H9 (cell line): ENCODE data around the gene KCNK16. TPM values are rescaled to one million over a fixed set of nuclear protein-coding genes. Genes with fewer than 3 reads are reported as not detected.

Source experiments
- DNase-seq: peaks from one replicate; pipeline ENCODE4 v3.0.0-alpha.2; 2017
- H2AFZ ChIP-seq: one replicate; pipeline ENCODE4 v1.6.1; 2013; ENCODE audit warnings: mild to moderate bottlenecking, low read length, control low read depth, moderate library complexity
- H2AK5ac ChIP-seq: 2 replicates; pipeline ENCODE4 v1.6.1; 2013; ENCODE audit warnings: low read length, control low read depth, mixed read lengths; ENCODE audit not compliant: insufficient read length
- H2BK120ac ChIP-seq: one replicate; pipeline ENCODE4 v1.6.1; 2013; ENCODE audit warnings: low read depth, mild to moderate bottlenecking, low read length, control low read depth, inconsistent platforms; ENCODE audit not compliant: poor library complexity, severe bottlenecking
- H2BK12ac ChIP-seq: 2 replicates; pipeline ENCODE4 v1.6.1; 2013; ENCODE audit warnings: low read length, control low read depth, mixed read lengths, low read depth; ENCODE audit not compliant: insufficient read length
- H2BK15ac ChIP-seq: 2 replicates; pipeline ENCODE4 v1.6.1; 2013; ENCODE audit warnings: low read depth, low read length, control low read depth
- H2BK20ac ChIP-seq: one replicate; pipeline ENCODE4 v1.6.1; 2013; ENCODE audit warnings: low read depth, mild to moderate bottlenecking, low read length, control low read depth, inconsistent platforms; ENCODE audit not compliant: poor library complexity, severe bottlenecking
- H2BK5ac ChIP-seq: 2 replicates; pipeline ENCODE4 v1.6.1; 2013; ENCODE audit warnings: low read length, control low read depth, mixed read lengths; ENCODE audit not compliant: insufficient read length
- H3K14ac ChIP-seq: 2 replicates; pipeline ENCODE4 v1.6.1; 2013; ENCODE audit warnings: low read length, control low read depth; ENCODE audit not compliant: insufficient read depth
- H3K18ac ChIP-seq: 2 replicates; pipeline ENCODE4 v1.6.1; 2013; ENCODE audit warnings: low read depth, mild to moderate bottlenecking, mixed read lengths, low read length, control low read depth; ENCODE audit not compliant: insufficient read length
- H3K23ac ChIP-seq: 2 replicates; pipeline ENCODE4 v1.6.1; 2013; ENCODE audit warnings: low read length, control low read depth, mixed read lengths, low read depth; ENCODE audit not compliant: insufficient read length
- H3K23me2 ChIP-seq: 2 replicates; pipeline ENCODE4 v1.6.1; 2013; ENCODE audit warnings: low read depth, mild to moderate bottlenecking, mixed read lengths, low read length, control low read depth; ENCODE audit not compliant: insufficient read length, poor library complexity, severe bottlenecking
- H3K27ac ChIP-seq: 2 replicates; pipeline ENCODE4 v1.5.1; 2013; ENCODE audit warnings: low read length, control low read depth, mixed read lengths, low read depth; ENCODE audit not compliant: insufficient read length
- H3K27me3 ChIP-seq: 2 replicates; pipeline ENCODE4 v1.6.1; 2013; ENCODE audit warnings: low read length, control low read depth, inconsistent platforms; ENCODE audit not compliant: insufficient read depth
- H3K4ac ChIP-seq: 2 replicates; pipeline ENCODE4 v1.6.1; 2013; ENCODE audit warnings: low read depth, mild to moderate bottlenecking, control low read depth, inconsistent platforms, low read length, moderate library complexity
- H3K4me1 ChIP-seq: 2 replicates; pipeline ENCODE4 v1.6.1; 2013; ENCODE audit warnings: low read length, control low read depth, inconsistent platforms; ENCODE audit not compliant: insufficient read depth
- H3K4me2 ChIP-seq: 2 replicates; pipeline ENCODE4 v1.6.1; 2013; ENCODE audit warnings: low read length, control low read depth, mixed read lengths; ENCODE audit not compliant: insufficient read length, insufficient read depth
- H3K56ac ChIP-seq: 2 replicates; pipeline ENCODE4 v1.6.1; 2013; ENCODE audit warnings: low read depth, mild to moderate bottlenecking, mixed read lengths, low read length, control low read depth; ENCODE audit not compliant: insufficient read length
- H3K79me1 ChIP-seq: 2 replicates; pipeline ENCODE4 v1.6.1; 2013; ENCODE audit warnings: low read depth, mild to moderate bottlenecking, moderate library complexity, low read length, control low read depth, inconsistent platforms; ENCODE audit not compliant: insufficient read depth, poor library complexity, severe bottlenecking
- H3K79me2 ChIP-seq: 2 replicates; pipeline ENCODE4 v1.6.1; 2013; ENCODE audit warnings: low read length, control low read depth, inconsistent platforms; ENCODE audit not compliant: insufficient read depth
- H3K9ac ChIP-seq: 2 replicates; pipeline ENCODE4 v1.6.1; 2013; ENCODE audit warnings: low read length, control low read depth, mixed read lengths; ENCODE audit not compliant: insufficient read length; ENCODE audit errors: extremely low read depth
- H3K9me3 ChIP-seq: one replicate; pipeline ENCODE4 v1.6.1; 2013; ENCODE audit warnings: low read depth, low read length, inconsistent platforms; ENCODE audit not compliant: control insufficient read depth
- H3T11ph ChIP-seq: one replicate; pipeline ENCODE4 v1.6.1; 2013; ENCODE audit warnings: mild to moderate bottlenecking, low read length, control low read depth, inconsistent platforms
- H4K20me1 ChIP-seq: one replicate; pipeline ENCODE4 v1.6.1; 2013; ENCODE audit not compliant: control insufficient read depth, insufficient read length, insufficient read depth
- H4K5ac ChIP-seq: 2 replicates; pipeline ENCODE4 v1.6.1; 2013; ENCODE audit warnings: low read depth, mild to moderate bottlenecking, mixed read lengths, low read length, control low read depth; ENCODE audit not compliant: insufficient read length
- H4K8ac ChIP-seq: replicated peaks from 2 replicates; pipeline ENCODE4 v1.6.1; 2013; ENCODE audit warnings: low read length, control low read depth, mixed read lengths, low read depth; ENCODE audit not compliant: insufficient read length
- H4K91ac ChIP-seq: 2 replicates; pipeline ENCODE4 v1.6.1; 2013; ENCODE audit warnings: low read depth, mild to moderate bottlenecking, moderate library complexity, mixed read lengths, low read length, control low read depth; ENCODE audit not compliant: insufficient read length
- H3K27ac Mint-ChIP-seq, 3 experiments: 2 replicates in 2 of 3; 3 replicates in 1 of 3; pipeline ENCODE4 v1.8.0; 2020 to 2021; ENCODE audit warnings: mixed read lengths in 3 of 3, mild to moderate bottlenecking in 1 of 3, moderate library complexity in 1 of 3
- H3K27me3 Mint-ChIP-seq: 2 replicates; pipeline ENCODE4 v1.8.0; 2021; ENCODE audit warnings: low read depth, mild to moderate bottlenecking, moderate library complexity, mixed read lengths
- H3K36me3 Mint-ChIP-seq, 3 experiments: 2 replicates in 2 of 3; 3 replicates in 1 of 3; pipeline ENCODE4 v1.8.0; 2020 to 2021; ENCODE audit warnings: low read depth in 3 of 3, mixed read lengths in 3 of 3; ENCODE audit not compliant: insufficient read depth in 1 of 3
- H3K4me1 Mint-ChIP-seq, 2 experiments: 2 replicates each; pipeline ENCODE4 v1.8.0; 2020; ENCODE audit warnings: mixed read lengths in 2 of 2
- H3K4me3 Mint-ChIP-seq, 2 experiments: 2 replicates in 1 of 2; 3 replicates in 1 of 2; pipeline ENCODE4 v1.8.0; 2020 to 2021; ENCODE audit warnings: mild to moderate bottlenecking in 2 of 2, mixed read lengths in 2 of 2, moderate library complexity in 1 of 2
- H3K9me3 Mint-ChIP-seq, 2 experiments: 2 replicates in 1 of 2; 3 replicates in 1 of 2; pipeline ENCODE4 v1.8.0; 2020; ENCODE audit warnings: mild to moderate bottlenecking in 2 of 2, mixed read lengths in 2 of 2, moderate library complexity in 1 of 2
- CTCF ChIP-seq: fragments of 200-600 bp; sonication (generic); conservative IDR thresholded peaks from 3 replicates; pipeline ENCODE4 v1.8.0; 2021; ENCODE audit warnings: antibody characterized with exemption, mild to moderate bottlenecking
- WGBS: extraction: QIAGEN DNeasy Blood & Tissue Kit; methylation state at CpG from one replicate; pipeline ENCODE4 v1.1.7; 2013; ENCODE audit warnings: missing lambda C conversion rate, low lambda C conversion rate, mixed read lengths; ENCODE audit not compliant: insufficient read length; ENCODE audit errors: extremely low coverage; 5-methylcytosine and 5-hydroxymethylcytosine counted together
- total RNA-seq: library from RNA; stranded (reverse); gene quantifications from 2 replicates; pipeline ENCODE4 v1.2.1, GENCODE V29; 2021

KCNK16 gene
- total RNA-seq, 1 experiment from 2014 or later: not detected

- Histone ChIP-seq H3K56ac (no peak overlapping the region), H3K27me3 (peaks cover 6% of the 10 kb centered on the region), H4K20me1 (no peaks in the 10 kb centered on the region), H2BK20ac (no peak overlapping the region), H3K4ac (no peak overlapping the region), H2AK5ac (no peak overlapping the region), H4K8ac (no peak overlapping the region), H3K27ac (no peak overlapping the region), H3K14ac (no peak overlapping the region), H2BK120ac (no peak overlapping the region), H3K23me2 (no peaks in the 10 kb centered on the region), H2BK5ac (no peak overlapping the region), H3K79me2 (no peaks in the 10 kb centered on the region), H3K4me1 (no peaks in the 10 kb centered on the region), H3K9ac (no peak overlapping the region), H4K91ac (no peak overlapping the region), H3K79me1 (no peaks in the 10 kb centered on the region), H2AFZ (no peak overlapping the region), H3K23ac (no peak overlapping the region), H2BK12ac (no peak overlapping the region), H3K4me2 (no peak overlapping the region), H3K9me3 (no peaks in the 10 kb centered on the region), H3T11ph (no peak overlapping the region), H4K5ac (no peak overlapping the region), H3K18ac (no peak overlapping the region), H2BK15ac (no peak overlapping the region)
- Mint-ChIP-seq H3K4me1 (no peaks in the 10 kb centered on the region), H3K9me3 (no peaks in the 10 kb centered on the region; a peak in 2 of 5 replicates), H3K36me3 (no peaks in the 10 kb centered on the region; a peak in 1 of 7 replicates), H3K27ac (no peak overlapping the region; a peak in 1 of 7 replicates), H3K27me3 (peaks cover 54% of the 10 kb centered on the region), H3K4me3 (no peak overlapping the region)
- no peak for TF ChIP-seq CTCF
- no CpG with 5 or more reads among the region's 13 CpGs for WGBS
- DNase-seq: no peak
Measured at GRCh38 chr6:39319621-39320362, 2.7 kb downstream of the KCNK16 start.
